Fibroblast of lung (primary cell): Measurements from ENCODE around the gene DGCR8.

ENCODE experiments used
- CTCF ChIP-seq, 2 donors: IDR thresholded peaks in 1 of 2; conservative IDR thresholded peaks in 1 of 2; 1 replicate in 1 of 2; 2 replicates in 1 of 2; pipeline ENCODE4 v1.5.1; 2011 to 2012; ENCODE audit warnings: low read length in 2 of 2, control low read depth in 1 of 2, inconsistent platforms in 1 of 2, low read depth in 1 of 2, mild to moderate bottlenecking in 1 of 2
- EZH2 ChIP-seq: IDR thresholded peaks from 2 replicates; pipeline ENCODE4 v1.5.1; 2012; ENCODE audit warnings: low read length, control low read depth, mild to moderate bottlenecking; ENCODE audit errors: missing control alignments

DNA sequence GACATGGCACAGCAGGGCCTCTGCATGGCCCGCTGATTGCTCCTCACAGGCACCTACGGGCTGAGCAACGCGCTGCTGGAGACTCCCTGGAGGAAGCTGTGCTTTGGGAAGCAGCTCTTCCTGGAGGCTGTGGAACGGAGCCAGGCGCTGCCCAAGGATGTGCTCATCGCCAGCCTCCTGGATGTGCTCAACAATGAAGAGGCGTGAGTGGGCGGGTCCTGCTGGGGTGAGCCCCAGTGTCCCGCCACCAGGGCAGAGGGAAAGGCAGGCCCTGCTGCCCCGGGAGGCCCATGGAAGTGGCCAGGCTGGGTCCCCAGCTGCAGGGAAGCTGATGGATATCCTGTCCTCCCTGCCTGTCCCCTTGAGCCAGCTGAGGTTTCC, 18.6 kb upstream of the DGCR8 start:
- no peak for TF ChIP-seq CTCF (conservative IDR thresholded peaks at IDR 0.05 in 1 of 2, IDR thresholded peaks at IDR 0.05 in 1 of 2; ENCODE audit: low read depth in 1 of 2, low read length in 2 of 2)
- no peak for TF ChIP-seq EZH2
